Ishikawa (cell line): ENCODE data around the gene OTUB2.

Experiments used
- CEBPB ChIP-seq: IDR thresholded peaks from 2 replicates; pipeline ENCODE4 v1.6.1; 2012
- CREB1 ChIP-seq: IDR thresholded peaks from 2 replicates; pipeline ENCODE4 v1.6.1; 2012; ENCODE audit warnings: low read depth
- EGR1 ChIP-seq: IDR thresholded peaks from 2 replicates; pipeline ENCODE4 v1.6.1; 2012
- FOXM1 ChIP-seq: IDR thresholded peaks from 2 replicates; pipeline ENCODE4 v1.6.1; 2012; ENCODE audit warnings: low read depth, borderline replicate concordance
- NFIC ChIP-seq: IDR thresholded peaks from 2 replicates; pipeline ENCODE4 v1.6.1; 2012
- RAD21 ChIP-seq: IDR thresholded peaks from 2 replicates; pipeline ENCODE4 v1.6.1; 2012; ENCODE audit warnings: low read depth
- TAF1 ChIP-seq: IDR thresholded peaks from 2 replicates; pipeline ENCODE4 v1.6.1; 2012; ENCODE audit warnings: low read depth, mild to moderate bottlenecking
- TCF12 ChIP-seq: IDR thresholded peaks from 2 replicates; pipeline ENCODE4 v1.6.1; 2012; ENCODE audit warnings: low read depth
- TEAD4 ChIP-seq: IDR thresholded peaks from 2 replicates; pipeline ENCODE4 v1.6.1; 2012
- YY1 ChIP-seq: IDR thresholded peaks from 2 replicates; pipeline ENCODE4 v1.6.1; 2012; ENCODE audit warnings: low read depth
- ZBTB7A ChIP-seq: IDR thresholded peaks from 2 replicates; pipeline ENCODE4 v1.6.1; 2012; ENCODE audit warnings: low read depth
- TF ChIP-seq, protein P1 (sequence below): IDR thresholded peaks from 2 replicates; pipeline ENCODE4 v1.6.1; 2012; ENCODE audit warnings: low read depth, mild to moderate bottlenecking
- TF ChIP-seq, protein P2 (sequence below): IDR thresholded peaks from 2 replicates; pipeline ENCODE4 v1.6.1; 2012
- TF ChIP-seq, protein P3 (sequence below): IDR thresholded peaks from 2 replicates; pipeline ENCODE4 v1.6.1; 2012

The OTUB2 gene

DNA sequence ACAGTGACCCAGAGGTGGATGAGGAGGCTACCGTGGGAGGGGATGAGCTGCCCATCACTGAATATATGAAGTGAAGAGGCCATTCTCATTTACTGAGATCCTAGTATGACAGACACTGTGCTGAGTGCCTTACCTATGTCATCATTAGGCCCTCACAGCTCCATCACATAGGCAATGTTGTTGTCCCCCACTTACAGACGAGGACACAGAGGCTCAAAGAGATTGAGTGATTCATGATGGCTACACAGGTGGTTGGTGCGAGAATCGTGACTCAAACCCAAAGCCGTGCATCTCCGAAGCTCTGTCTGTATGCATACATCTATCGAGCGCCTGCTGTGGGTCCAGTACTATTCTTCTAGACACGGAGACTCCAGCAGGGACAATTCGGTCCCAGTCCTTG is 34.9 kb upstream of the OTUB2 start:
- TF ChIP-seq ZBTB7A (no peak), TAF1 (no peak), FOXM1 (no peak), EGR1 (no peak)

- no peak for TF ChIP-seq TEAD4
- TF ChIP-seq CEBPB = no peak
- no peak for TF ChIP-seq EGR1
- no peak for TF ChIP-seq ZBTB7A
Observed at GRCh38 chr14:93991649-93992048, 34.5 kb upstream of the OTUB2 start.

DNA sequence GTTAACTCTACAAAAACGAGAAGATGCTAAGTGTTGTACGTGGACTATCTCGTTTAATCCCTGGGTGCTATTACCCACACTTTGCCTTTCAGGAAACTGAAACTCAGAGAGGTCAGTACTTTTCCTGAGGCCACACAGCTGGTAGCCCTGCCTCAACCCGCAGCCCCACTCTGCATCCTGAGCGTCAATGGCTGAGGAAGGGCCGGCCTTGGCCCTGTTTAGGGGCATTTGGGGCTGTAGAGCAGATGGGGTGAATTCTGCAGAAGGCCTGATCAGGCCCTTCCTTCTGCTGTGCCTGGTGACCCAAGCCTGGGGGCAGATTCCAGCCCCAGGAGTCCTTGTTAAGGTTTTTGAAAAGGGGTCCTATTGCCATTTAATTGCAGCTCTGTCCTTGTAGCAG is 32.8 kb upstream of the OTUB2 start:
- no peak for TF ChIP-seq ZBTB7A
- no peak for TF ChIP-seq RAD21
- TF ChIP-seq, protein P1, sequence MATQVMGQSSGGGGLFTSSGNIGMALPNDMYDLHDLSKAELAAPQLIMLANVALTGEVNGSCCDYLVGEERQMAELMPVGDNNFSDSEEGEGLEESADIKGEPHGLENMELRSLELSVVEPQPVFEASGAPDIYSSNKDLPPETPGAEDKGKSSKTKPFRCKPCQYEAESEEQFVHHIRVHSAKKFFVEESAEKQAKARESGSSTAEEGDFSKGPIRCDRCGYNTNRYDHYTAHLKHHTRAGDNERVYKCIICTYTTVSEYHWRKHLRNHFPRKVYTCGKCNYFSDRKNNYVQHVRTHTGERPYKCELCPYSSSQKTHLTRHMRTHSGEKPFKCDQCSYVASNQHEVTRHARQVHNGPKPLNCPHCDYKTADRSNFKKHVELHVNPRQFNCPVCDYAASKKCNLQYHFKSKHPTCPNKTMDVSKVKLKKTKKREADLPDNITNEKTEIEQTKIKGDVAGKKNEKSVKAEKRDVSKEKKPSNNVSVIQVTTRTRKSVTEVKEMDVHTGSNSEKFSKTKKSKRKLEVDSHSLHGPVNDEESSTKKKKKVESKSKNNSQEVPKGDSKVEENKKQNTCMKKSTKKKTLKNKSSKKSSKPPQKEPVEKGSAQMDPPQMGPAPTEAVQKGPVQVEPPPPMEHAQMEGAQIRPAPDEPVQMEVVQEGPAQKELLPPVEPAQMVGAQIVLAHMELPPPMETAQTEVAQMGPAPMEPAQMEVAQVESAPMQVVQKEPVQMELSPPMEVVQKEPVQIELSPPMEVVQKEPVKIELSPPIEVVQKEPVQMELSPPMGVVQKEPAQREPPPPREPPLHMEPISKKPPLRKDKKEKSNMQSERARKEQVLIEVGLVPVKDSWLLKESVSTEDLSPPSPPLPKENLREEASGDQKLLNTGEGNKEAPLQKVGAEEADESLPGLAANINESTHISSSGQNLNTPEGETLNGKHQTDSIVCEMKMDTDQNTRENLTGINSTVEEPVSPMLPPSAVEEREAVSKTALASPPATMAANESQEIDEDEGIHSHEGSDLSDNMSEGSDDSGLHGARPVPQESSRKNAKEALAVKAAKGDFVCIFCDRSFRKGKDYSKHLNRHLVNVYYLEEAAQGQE = no peak
- no peak for TF ChIP-seq CEBPB
- no peak for TF ChIP-seq TAF1
- TF ChIP-seq TEAD4 = no peak
- TF ChIP-seq TCF12 = no peak
- no peak for TF ChIP-seq YY1
- TF ChIP-seq NFIC = no peak
- TF ChIP-seq EGR1 = no peak

- TF ChIP-seq FOXM1 (no peak), NFIC (peak; percentile 44), ZBTB7A (no peak)
- TF ChIP-seq, protein P2, sequence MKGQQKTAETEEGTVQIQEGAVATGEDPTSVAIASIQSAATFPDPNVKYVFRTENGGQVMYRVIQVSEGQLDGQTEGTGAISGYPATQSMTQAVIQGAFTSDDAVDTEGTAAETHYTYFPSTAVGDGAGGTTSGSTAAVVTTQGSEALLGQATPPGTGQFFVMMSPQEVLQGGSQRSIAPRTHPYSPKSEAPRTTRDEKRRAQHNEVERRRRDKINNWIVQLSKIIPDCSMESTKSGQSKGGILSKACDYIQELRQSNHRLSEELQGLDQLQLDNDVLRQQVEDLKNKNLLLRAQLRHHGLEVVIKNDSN = peak; percentile 61; the same call in 1 of the 2 replicates
- TF ChIP-seq, protein P3, sequence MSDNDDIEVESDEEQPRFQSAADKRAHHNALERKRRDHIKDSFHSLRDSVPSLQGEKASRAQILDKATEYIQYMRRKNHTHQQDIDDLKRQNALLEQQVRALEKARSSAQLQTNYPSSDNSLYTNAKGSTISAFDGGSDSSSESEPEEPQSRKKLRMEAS = 0 out of 2 replicates have a peak, but pooled peaks have one; percentile 45
Observed at GRCh38 chr14:93994919-93995682, 31.0 kb upstream of the OTUB2 start.

DNA sequence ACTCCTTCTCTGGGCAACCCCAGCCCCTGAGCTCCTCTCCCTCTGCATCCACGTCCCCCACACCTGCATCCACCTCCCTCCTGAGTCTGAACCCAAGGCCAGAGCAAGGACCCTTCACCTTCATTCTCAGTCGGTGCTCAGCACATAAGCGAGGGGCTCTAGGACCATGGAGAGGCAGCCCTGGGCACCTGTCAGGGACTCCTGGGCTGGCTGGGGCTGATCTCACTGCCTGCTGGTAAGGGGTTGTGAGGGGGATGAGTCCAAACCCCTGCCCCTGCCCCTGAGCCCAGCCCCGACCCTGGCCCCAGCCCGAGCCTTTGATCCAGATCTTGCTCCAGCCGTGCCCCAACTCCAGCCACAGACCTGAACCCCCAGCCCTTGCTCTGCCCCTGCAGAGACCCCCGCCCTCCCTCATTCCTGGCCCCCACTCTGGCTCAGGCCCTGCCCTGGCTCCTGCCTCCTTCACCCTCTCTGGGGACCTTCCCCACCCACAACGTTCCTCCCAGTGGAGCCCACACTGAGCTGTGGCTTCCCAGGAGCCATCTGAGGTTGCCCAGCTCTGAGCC is 29.9 kb upstream of the OTUB2 start:
- TF ChIP-seq, protein P2 = no peak
- TF ChIP-seq CEBPB = no peak
- no peak for TF ChIP-seq FOXM1
- TF ChIP-seq TAF1 = no peak
- TF ChIP-seq, protein P3 = no peak
- no peak for TF ChIP-seq YY1

DNA sequence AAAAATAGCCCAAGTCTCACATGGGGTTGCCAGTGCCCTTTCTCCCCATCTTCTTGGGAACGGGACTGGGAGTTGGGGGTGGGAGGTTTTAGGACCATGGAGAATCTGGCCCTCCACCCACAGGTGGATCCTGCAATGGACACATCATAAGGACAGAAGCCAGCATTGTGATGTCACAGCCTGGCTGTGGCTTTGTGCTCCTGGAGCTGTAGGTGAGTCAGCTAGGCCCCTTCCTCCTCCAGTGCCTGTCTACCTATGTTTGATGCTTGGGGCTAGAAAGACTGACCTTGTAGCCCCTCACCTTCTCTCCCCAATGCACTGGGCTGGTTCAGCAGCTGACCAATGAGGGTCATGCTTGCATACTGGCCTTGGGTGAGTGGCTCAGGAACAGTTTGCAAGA is 29.1 kb upstream of the OTUB2 start, which contains the start of gene CCDC197:
TSS of gene CCDC197 (plus strand) at position 220 of the 400 bp plus-strand sequence. CDS start 831 bp downstream, outside the sequence.
- TF ChIP-seq, protein P1 = no peak
- TF ChIP-seq TAF1 = no peak
- TF ChIP-seq TCF12 = no peak
- TF ChIP-seq, protein P2 = no peak
- no peak for TF ChIP-seq NFIC
- TF ChIP-seq, protein P3 = no peak
- no peak for TF ChIP-seq TEAD4
- no peak for TF ChIP-seq ZBTB7A
- TF ChIP-seq CEBPB = no peak
- no peak for TF ChIP-seq CREB1
- TF ChIP-seq RAD21 = no peak
